ENCODE results near the gene STAT3.
"Not testable (repeated sequence)": the region's sequence is repeated elsewhere in the genome, so short reads cannot be mapped to it uniquely, and the experiment has no call there.

STAT3 gene

GRCh38 chr17:42303694-42304093, 84.5 kb downstream of the STAT3 start:
- H3K27me3 ChIP-seq (replicated peaks; ENCODE audit: control insufficient read depth, insufficient read depth, low read length) = no peaks in the 10 kb centered on the region
- no peaks in the 10 kb centered on the region for H3K9me3 ChIP-seq (ENCODE audit: control insufficient read depth, low read length)
- no peak overlapping the region for H3K4me3 ChIP-seq (ENCODE audit: low read length)

GRCh38 chr17:42301022-42301421, 87.2 kb downstream of the STAT3 start:
- H3K27me3 ChIP-seq (replicated peaks; ENCODE audit: control insufficient read depth, insufficient read depth, low read length) = no peaks in the 10 kb centered on the region
- peaks cover 80% of the 10 kb centered on the region for H3K36me3 ChIP-seq (ENCODE audit: control insufficient read depth, insufficient read depth, low read length, severe bottlenecking)
- no peaks in the 10 kb centered on the region for H3K4me1 ChIP-seq (ENCODE audit: control insufficient read depth, insufficient read depth, low read length)
- DNase-seq (ENCODE audit: low read depth) = no peak
- no peak overlapping the region for H3K9ac ChIP-seq (ENCODE audit: low read length)
- no peaks in the 10 kb centered on the region for H3K9me3 ChIP-seq (ENCODE audit: control insufficient read depth, low read length)
- no peak overlapping the region for H3K4me3 ChIP-seq (ENCODE audit: low read length)

More at GRCh38 chr17:42303694-42304093, 84.5 kb downstream of the STAT3 start:
- Histone ChIP-seq H3K4me1 (ENCODE audit: control insufficient read depth, insufficient read depth, low read length) (no peaks in the 10 kb centered on the region), H3K36me3 (ENCODE audit: control insufficient read depth, insufficient read depth, low read length, severe bottlenecking) (peaks cover 89% of the 10 kb centered on the region), H3K9ac (ENCODE audit: low read length) (no peak overlapping the region)
- no peak for DNase-seq (ENCODE audit: low read depth)

- H3K36me3 ChIP-seq (ENCODE audit: control insufficient read depth, insufficient read depth, low read length, severe bottlenecking) = peaks cover 82% of the 10 kb centered on the region
- not testable (repeated sequence) for H3K4me1 ChIP-seq (ENCODE audit: control insufficient read depth, insufficient read depth, low read length); H3K9ac ChIP-seq (ENCODE audit: low read length); H3K9me3 ChIP-seq (ENCODE audit: control insufficient read depth, low read length); DNase-seq (ENCODE audit: low read depth); H3K27me3 ChIP-seq (replicated peaks; ENCODE audit: control insufficient read depth, insufficient read depth, low read length); H3K4me3 ChIP-seq (ENCODE audit: low read length)
These were observed 88.3 kb downstream of the STAT3 start for GRCh38 chr17:42299913-42300312.

GRCh38 chr17:42299361-42299760, 88.9 kb downstream of the STAT3 start:
- DNase-seq (ENCODE audit: low read depth); H3K9ac ChIP-seq (ENCODE audit: low read length); H3K27me3 ChIP-seq (replicated peaks; ENCODE audit: control insufficient read depth, insufficient read depth, low read length); H3K4me3 ChIP-seq (ENCODE audit: low read length); H3K4me1 ChIP-seq (ENCODE audit: control insufficient read depth, insufficient read depth, low read length); H3K9me3 ChIP-seq (ENCODE audit: control insufficient read depth, low read length): not testable (repeated sequence)
- H3K36me3 ChIP-seq (ENCODE audit: control insufficient read depth, insufficient read depth, low read length, severe bottlenecking) = peaks cover 80% of the 10 kb centered on the region

- not testable (repeated sequence) for H3K27me3 ChIP-seq (replicated peaks; ENCODE audit: control insufficient read depth, insufficient read depth, low read length); H3K4me3 ChIP-seq (ENCODE audit: low read length); H3K9ac ChIP-seq (ENCODE audit: low read length); DNase-seq (ENCODE audit: low read depth); H3K9me3 ChIP-seq (ENCODE audit: control insufficient read depth, low read length)
- H3K36me3 ChIP-seq (ENCODE audit: control insufficient read depth, insufficient read depth, low read length, severe bottlenecking) = peaks cover 74% of the 10 kb centered on the region
- H3K4me1 ChIP-seq (ENCODE audit: control insufficient read depth, insufficient read depth, low read length) = peaks cover 17% of the 10 kb centered on the region
These were observed 90.5 kb downstream of the STAT3 start for GRCh38 chr17:42297775-42298174.

GRCh38 chr17:42296012-42296411, 92.2 kb downstream of the STAT3 start:
- no peak for DNase-seq (ENCODE audit: low read depth)
- Histone ChIP-seq H3K36me3 (ENCODE audit: control insufficient read depth, insufficient read depth, low read length, severe bottlenecking) (peaks cover 56% of the 10 kb centered on the region), H3K27me3 (replicated peaks; ENCODE audit: control insufficient read depth, insufficient read depth, low read length) (no peaks in the 10 kb centered on the region), H3K9me3 (ENCODE audit: control insufficient read depth, low read length) (no peaks in the 10 kb centered on the region), H3K4me1 (ENCODE audit: control insufficient read depth, insufficient read depth, low read length) (peaks cover 29% of the 10 kb centered on the region), H3K4me3 (ENCODE audit: low read length) (no peak overlapping the region), H3K9ac (ENCODE audit: low read length) (no peak overlapping the region)

GRCh38 chr17:42294469-42295398, 93.5 kb downstream of the STAT3 start:
- no peaks in the 10 kb centered on the region for H3K27me3 ChIP-seq (replicated peaks; ENCODE audit: control insufficient read depth, insufficient read depth, low read length)
- peaks cover 36% of the 10 kb centered on the region for H3K4me1 ChIP-seq (ENCODE audit: control insufficient read depth, insufficient read depth, low read length)
- peak overlapping the region; percentile 15 for H3K4me3 ChIP-seq (ENCODE audit: low read length)
- H3K9ac ChIP-seq (ENCODE audit: low read length) = peak overlapping the region; percentile 48
- H3K9me3 ChIP-seq (ENCODE audit: control insufficient read depth, low read length) = no peaks in the 10 kb centered on the region
- no peak for DNase-seq (ENCODE audit: low read depth)
- H3K36me3 ChIP-seq (ENCODE audit: control insufficient read depth, insufficient read depth, low read length, severe bottlenecking) = peaks cover 54% of the 10 kb centered on the region

GRCh38 chr17:42291129-42291528, 97.1 kb downstream of the STAT3 start:
- H3K27me3 ChIP-seq (replicated peaks; ENCODE audit: control insufficient read depth, insufficient read depth, low read length) = no peaks in the 10 kb centered on the region
- DNase-seq (ENCODE audit: low read depth) = no peak
- H3K9me3 ChIP-seq (ENCODE audit: control insufficient read depth, low read length) = no peaks in the 10 kb centered on the region
- H3K36me3 ChIP-seq (ENCODE audit: control insufficient read depth, insufficient read depth, low read length, severe bottlenecking) = peaks cover 28% of the 10 kb centered on the region
- peaks cover 58% of the 10 kb centered on the region for H3K4me1 ChIP-seq (ENCODE audit: control insufficient read depth, insufficient read depth, low read length)
- H3K9ac ChIP-seq (ENCODE audit: low read length) = peak overlapping the region; percentile 49
- no peak overlapping the region for H3K4me3 ChIP-seq (ENCODE audit: low read length)

- H3K4me1 ChIP-seq (ENCODE audit: control insufficient read depth, insufficient read depth, low read length) = peaks cover 61% of the 10 kb centered on the region
- DNase-seq (ENCODE audit: low read depth) = no peak
These were observed 97.7 kb downstream of the STAT3 start for GRCh38 chr17:42290577-42290976.

GRCh38 chr17:42289611-42290181, 98.5 kb downstream of the STAT3 start:
- Histone ChIP-seq H3K9ac (ENCODE audit: low read length) (peak overlapping the region; percentile 94), H3K36me3 (ENCODE audit: control insufficient read depth, insufficient read depth, low read length, severe bottlenecking) (peaks cover 14% of the 10 kb centered on the region), H3K9me3 (ENCODE audit: control insufficient read depth, low read length) (no peaks in the 10 kb centered on the region), H3K4me3 (ENCODE audit: low read length) (peak overlapping the region; percentile 81), H3K4me1 (ENCODE audit: control insufficient read depth, insufficient read depth, low read length) (peaks cover 57% of the 10 kb centered on the region), H3K27me3 (replicated peaks; ENCODE audit: control insufficient read depth, insufficient read depth, low read length) (no peaks in the 10 kb centered on the region)
- no peak for DNase-seq (ENCODE audit: low read depth)

More at GRCh38 chr17:42290577-42290976, 97.7 kb downstream of the STAT3 start:
- Histone ChIP-seq H3K27me3 (replicated peaks; ENCODE audit: control insufficient read depth, insufficient read depth, low read length) (no peaks in the 10 kb centered on the region), H3K9ac (ENCODE audit: low read length) (no peak overlapping the region), H3K9me3 (ENCODE audit: control insufficient read depth, low read length) (no peaks in the 10 kb centered on the region), H3K36me3 (ENCODE audit: control insufficient read depth, insufficient read depth, low read length, severe bottlenecking) (peaks cover 22% of the 10 kb centered on the region), H3K4me3 (ENCODE audit: low read length) (peak overlapping the region; percentile 81)

- peak overlapping the region; percentile 81 for H3K4me3 ChIP-seq (ENCODE audit: low read length)
- H3K27me3 ChIP-seq (replicated peaks; ENCODE audit: control insufficient read depth, insufficient read depth, low read length) = no peaks in the 10 kb centered on the region
- no peak for DNase-seq (ENCODE audit: low read depth)
These were observed 99.2 kb downstream of the STAT3 start for GRCh38 chr17:42288803-42289610.

More at GRCh38 chr17:42288803-42289610, 99.2 kb downstream of the STAT3 start:
- Histone ChIP-seq H3K36me3 (ENCODE audit: control insufficient read depth, insufficient read depth, low read length, severe bottlenecking) (peaks cover 9% of the 10 kb centered on the region), H3K9ac (ENCODE audit: low read length) (peak overlapping the region; percentile 94), H3K4me1 (ENCODE audit: control insufficient read depth, insufficient read depth, low read length) (peaks cover 50% of the 10 kb centered on the region), H3K9me3 (ENCODE audit: control insufficient read depth, low read length) (no peaks in the 10 kb centered on the region)
